ENCODE results near the gene PELI2. TPM values are rescaled to one million over a fixed set of nuclear protein-coding genes. Genes with fewer than 3 reads are reported as not detected.

The PELI2 gene
- total and polyA plus RNA-seq, 2 of the 4 experiments (the other 2 are of a cell fraction): 6.0 to 36.7 TPM

- H3K27me3 ChIP-seq (ENCODE audit: control insufficient read depth, insufficient read depth, low read length): no peaks in the 10 kb centered on the region
- BruUV-seq (replicated peaks): no TSS peak
Measured at GRCh38 chr14:56293506-56293905, 175.3 kb downstream of the PELI2 start.

More at GRCh38 chr14:56293506-56293905, 175.3 kb downstream of the PELI2 start:
- TF ChIP-seq SMC3 (IDR thresholded peaks at IDR 0.05; ENCODE audit: low read depth, low read length) (no peak), MAZ (IDR thresholded peaks at IDR 0.05; ENCODE audit: borderline replicate concordance, low read depth, low read length) (no peak), POLR2A (IDR thresholded peaks at IDR 0.05; ENCODE audit: low read depth, low read length) (no peak), USF2 (IDR thresholded peaks at IDR 0.05; ENCODE audit: low read depth, low read length) (no peak), RCOR1 (IDR thresholded peaks at IDR 0.05; ENCODE audit: insufficient replicate concordance, low read length) (no peak), FOS (IDR thresholded peaks at IDR 0.05; ENCODE audit: low read depth, low read length) (no peak), CHD1 (IDR thresholded peaks at IDR 0.05; ENCODE audit: low read depth, low read length) (no peak), RFX5 (IDR thresholded peaks at IDR 0.05; ENCODE audit: low read depth, low read length) (no peak), CEBPB (IDR thresholded peaks at IDR 0.05; ENCODE audit: low read depth, low read length) (no peak), MAFK (IDR thresholded peaks at IDR 0.05; ENCODE audit: low read depth, low read length) (no peak), RAD21 (IDR thresholded peaks at IDR 0.05; ENCODE audit: low read length) (no peak), NFE2L2 (IDR thresholded peaks at IDR 0.05; ENCODE audit: low read depth, low read length) (no peak)
- H4K91ac ChIP-seq (ENCODE audit: insufficient read depth, low read depth, low read length): no peak overlapping the region
- H3K9ac ChIP-seq (ENCODE audit: low read depth, low read length): no peak overlapping the region
- no peak overlapping the region for H4K8ac ChIP-seq (ENCODE audit: low read depth in 2 of 2, low read length in 2 of 2)
- H3K9me1 ChIP-seq (ENCODE audit: insufficient read depth, low read length): peaks cover 17% of the 10 kb centered on the region
- in situ Hi-C loops (cut with MboI; ENCODE audit: low sequenced_read_pairs) (no loop called here), dilution Hi-C loops (cut with HindIII; ENCODE audit: low sequenced_read_pairs, unreplicated experiment) (no loop called here), intact Hi-C loops (cut with micrococcal nuclease) (no loop called here)
- H2BK120ac ChIP-seq (ENCODE audit: low read depth, low read length): no peak overlapping the region
- CTCF ChIA-PET: interaction anchor here (0.9 kb wide), 1 partner anchor 49 kb away, joined by 6 read pairs; no protein-coding TSS in a partner anchor
- no peak overlapping the region for H3K14ac ChIP-seq (replicated peaks; ENCODE audit: low read depth, low read length)
- peaks cover 30% of the 10 kb centered on the region for H3K36me3 ChIP-seq (ENCODE audit: control insufficient read depth, insufficient read depth, low read length)
- H2BK15ac ChIP-seq (ENCODE audit: low read depth, low read length): no peak overlapping the region
- H4K20me1 ChIP-seq (ENCODE audit: insufficient read depth, low read length): no peaks in the 10 kb centered on the region
- H3K4me1 ChIP-seq (ENCODE audit: control insufficient read depth, insufficient read depth, low read length): no peaks in the 10 kb centered on the region; the same call in 1 of the 2 replicates
- no peak overlapping the region for H3K18ac ChIP-seq (ENCODE audit: low read depth, low read length)
- H3K79me1 ChIP-seq (ENCODE audit: low read depth in 1 of 2, low read length in 2 of 2): no peaks in the 10 kb centered on the region
- H2BK20ac ChIP-seq (ENCODE audit: low read depth, low read length): no peak overlapping the region; the same call in 1 of the 2 replicates
- no peak for DNase-seq
- H3K4ac ChIP-seq (ENCODE audit: low read depth, low read length): no peak overlapping the region
- WGBS, 2 experiments (ENCODE audit: extremely low coverage in 2 of 2, insufficient read length in 1 of 2): no CpG with 5 or more reads among the region's 2 CpGs
- H3K56ac ChIP-seq (ENCODE audit: extremely low read depth, insufficient read depth, low read length): no peak overlapping the region
- H4K5ac ChIP-seq (ENCODE audit: low read depth, low read length): no peak overlapping the region
- no peak overlapping the region for H3K23ac ChIP-seq (ENCODE audit: low read depth, low read length)
- H2AK5ac ChIP-seq (ENCODE audit: low read depth, low read length): no peak overlapping the region
- H3K9me3 ChIP-seq (ENCODE audit: control insufficient read depth, insufficient read depth, low read length): no peaks in the 10 kb centered on the region
- no peak overlapping the region for H3K4me2 ChIP-seq (ENCODE audit: low read depth, low read length)
- H3K4me3 ChIP-seq (ENCODE audit: insufficient read depth, low read depth, low read length): no peak overlapping the region
- POLR2A ChIA-PET (ENCODE audit: unreplicated experiment): no interaction called here
- no peak for ATAC-seq (ENCODE audit: low read depth)
- H2BK5ac ChIP-seq (ENCODE audit: low read depth, low read length, poor library complexity, severe bottlenecking): no peak overlapping the region
- no peak overlapping the region for H2AK9ac ChIP-seq (replicated peaks; ENCODE audit: low read depth, low read length, poor library complexity)
- H3K27ac ChIP-seq (ENCODE audit: insufficient read depth, low read length): no peak overlapping the region
- H2AFZ ChIP-seq (replicated peaks; ENCODE audit: low read length, poor library complexity): no peak overlapping the region
